Measurements from ENCODE around the gene PPP1R1C. TPM values are rescaled to one million over a fixed set of nuclear protein-coding genes. Genes with fewer than 3 reads are reported as not detected.

The PPP1R1C gene
- polyA plus RNA-seq, 6 donors from 2014 or later, result not detected

DNA sequence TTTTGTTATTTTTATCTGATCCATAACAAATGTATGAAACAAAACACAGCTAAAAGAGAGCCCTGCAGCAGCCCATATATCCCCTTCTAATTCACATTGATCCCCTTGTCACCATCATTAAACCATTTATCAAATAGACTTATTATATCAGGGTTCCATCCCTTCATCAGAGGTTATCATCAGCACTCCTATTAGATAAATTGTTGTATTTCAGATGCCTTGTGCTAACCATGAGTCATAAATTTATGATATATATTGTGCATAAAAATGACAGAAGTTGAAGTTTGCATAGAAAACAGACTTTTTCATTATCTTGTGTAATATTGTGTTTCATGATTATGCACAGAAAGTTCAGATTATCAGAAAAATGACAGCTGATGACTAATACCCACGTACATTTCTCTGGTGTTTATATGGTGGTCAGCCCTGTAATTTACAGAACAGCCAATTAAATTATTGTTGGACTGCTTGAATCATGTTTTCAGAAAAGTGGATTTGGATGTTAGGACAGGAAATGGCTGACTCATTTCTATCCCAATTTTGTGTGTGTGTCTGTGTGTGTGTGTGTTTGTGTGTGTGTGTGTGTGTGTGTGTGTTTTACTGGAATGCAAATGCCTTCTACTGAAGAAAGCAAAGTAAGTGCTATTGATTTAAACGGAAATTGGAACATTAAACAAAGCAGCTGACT is 80.9 kb downstream of the PPP1R1C start:
- H3K27ac Mint-ChIP-seq, result peak overlapping the region in 1 of 6 donors; percentile 22
- H3K27me3 Mint-ChIP-seq, result peaks cover 0 to 21% (median 5%) of the 10 kb centered on the region in 3 donors
- no peaks in the 10 kb centered on the region for H3K36me3 Mint-ChIP-seq
- ATAC-seq (ENCODE audit: low read depth in 2 of 2) (no peak), DNase-seq (no peak)
- H3K9me3 Mint-ChIP-seq, result no peaks in the 10 kb centered on the region
- no peak overlapping the region for H3K4me3 Mint-ChIP-seq
- H3K4me1 Mint-ChIP-seq, result no peaks in the 10 kb centered on the region

DNA sequence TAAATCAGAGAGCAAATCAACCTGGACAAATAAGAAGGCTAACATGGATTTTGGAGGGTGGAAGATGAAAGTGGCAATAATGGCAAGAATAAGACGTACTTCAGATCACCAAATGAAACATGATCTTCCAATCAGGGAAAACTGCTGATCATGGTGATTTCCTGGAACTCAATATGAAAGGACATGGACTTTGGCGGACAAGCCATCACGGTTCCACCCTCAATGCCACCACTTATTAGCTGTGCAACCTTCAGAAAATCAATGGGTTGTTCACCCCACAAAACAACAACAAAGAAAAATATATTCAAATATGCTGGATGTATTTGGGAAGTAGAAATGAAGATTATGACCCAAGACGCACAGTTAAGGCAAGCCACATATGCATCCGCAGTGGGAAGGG is 81.7 kb downstream of the PPP1R1C start:
- no peak overlapping the region for H3K4me3 Mint-ChIP-seq
- ATAC-seq (ENCODE audit: low read depth in 2 of 2) (no peak), DNase-seq (no peak)
- peaks cover 0 to 21% (median 5%) of the 10 kb centered on the region in 3 donors for H3K27me3 Mint-ChIP-seq
- H3K36me3 Mint-ChIP-seq, result no peaks in the 10 kb centered on the region
- no peaks in the 10 kb centered on the region for H3K9me3 Mint-ChIP-seq
- no peaks in the 10 kb centered on the region for H3K4me1 Mint-ChIP-seq
- no peak overlapping the region for H3K27ac Mint-ChIP-seq

GRCh38 chr2:182068811-182069210 is 83.2 kb downstream of the PPP1R1C start:
- no peaks in the 10 kb centered on the region for H3K4me1 Mint-ChIP-seq
- ATAC-seq (ENCODE audit: low read depth in 2 of 2), result no peak
- DNase-seq, result no peak
- peaks cover 0 to 21% (median 10%) of the 10 kb centered on the region in 3 donors for H3K27me3 Mint-ChIP-seq
- no peaks in the 10 kb centered on the region for H3K36me3 Mint-ChIP-seq
- no peak overlapping the region for H3K27ac Mint-ChIP-seq
- peak overlapping the region in 1 of 8 donors; percentile 43 for H3K4me3 Mint-ChIP-seq
- H3K9me3 Mint-ChIP-seq, result peaks cover 0 to 2% (median 0%) of the 10 kb centered on the region in 7 donors

- DNase-seq (no peak), ATAC-seq (ENCODE audit: low read depth in 2 of 2) (no peak)
- H3K27me3 Mint-ChIP-seq, result peaks cover 0 to 21% (median 10%) of the 10 kb centered on the region in 3 donors
- H3K36me3 Mint-ChIP-seq, result no peaks in the 10 kb centered on the region
- H3K4me1 Mint-ChIP-seq, result no peaks in the 10 kb centered on the region
- H3K4me3 Mint-ChIP-seq, result no peak overlapping the region
- no peak overlapping the region for H3K27ac Mint-ChIP-seq
- H3K9me3 Mint-ChIP-seq, result peaks cover 0 to 2% (median 0%) of the 10 kb centered on the region in 7 donors
Measured at GRCh38 chr2:182069416-182069815, 83.8 kb downstream of the PPP1R1C start.

- H3K4me1 Mint-ChIP-seq, result no peaks in the 10 kb centered on the region
- no peaks in the 10 kb centered on the region for H3K36me3 Mint-ChIP-seq
- DNase-seq, result no peak
- no peak for ATAC-seq (ENCODE audit: low read depth in 2 of 2)
- peaks cover 0 to 21% (median 10%) of the 10 kb centered on the region in 3 donors for H3K27me3 Mint-ChIP-seq
- H3K4me3 Mint-ChIP-seq, result no peak overlapping the region
- H3K27ac Mint-ChIP-seq, result no peak overlapping the region
- H3K9me3 Mint-ChIP-seq, result peaks cover 0 to 2% (median 0%) of the 10 kb centered on the region in 7 donors
Measured at GRCh38 chr2:182069908-182070307, 84.3 kb downstream of the PPP1R1C start.

DNA sequence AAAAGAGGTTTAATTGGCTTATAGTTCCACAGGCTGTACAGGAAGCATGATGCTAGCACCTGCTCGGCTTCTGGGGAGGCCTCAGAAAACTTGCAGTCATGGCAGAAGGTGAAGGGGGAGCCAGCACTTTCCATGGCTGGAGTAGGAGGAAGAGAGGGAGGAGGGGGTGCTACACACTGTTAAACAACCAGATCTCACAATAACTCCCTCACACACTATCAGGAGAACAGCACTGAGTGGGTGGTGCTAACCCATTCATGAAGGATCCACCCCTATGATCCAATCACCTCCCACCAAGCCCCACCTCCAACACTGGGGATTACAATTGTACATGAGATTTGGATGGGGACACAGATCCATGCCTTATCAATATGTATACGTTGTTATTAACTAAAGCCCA is 85.1 kb downstream of the PPP1R1C start:
- Mint-ChIP-seq H3K27ac (no peak overlapping the region), H3K4me3 (no peak overlapping the region), H3K4me1 (no peaks in the 10 kb centered on the region), H3K9me3 (peaks cover 0 to 2% (median 0%) of the 10 kb centered on the region in 7 donors), H3K27me3 (peaks cover 0 to 21% (median 10%) of the 10 kb centered on the region in 3 donors), H3K36me3 (no peaks in the 10 kb centered on the region)
- DNase-seq, result no peak
- ATAC-seq (ENCODE audit: low read depth in 2 of 2), result no peak

DNA sequence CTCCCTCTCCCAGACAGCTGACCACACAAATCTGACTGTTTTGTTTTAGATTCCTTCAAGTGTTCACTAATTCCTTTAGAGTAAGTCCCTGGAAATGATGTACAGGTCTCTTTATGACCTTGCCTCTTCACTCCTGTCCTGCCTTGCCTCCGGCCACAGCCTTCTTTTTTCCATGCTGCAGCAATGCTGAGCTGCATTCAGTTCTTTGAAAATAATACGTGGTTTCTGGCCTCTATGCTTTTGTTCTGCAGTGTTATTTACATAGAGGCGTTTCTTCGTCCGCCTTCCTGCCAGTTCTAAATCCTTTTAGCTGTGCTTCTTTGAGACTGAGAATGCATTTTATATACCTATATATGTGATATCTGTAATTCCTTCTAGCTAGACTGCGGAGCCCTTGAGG is 87.2 kb downstream of the PPP1R1C start:
- no peak for DNase-seq
- no peaks in the 10 kb centered on the region for H3K36me3 Mint-ChIP-seq
- ATAC-seq (ENCODE audit: low read depth in 2 of 2), result no peak
- H3K27ac Mint-ChIP-seq, result no peak overlapping the region
- peaks cover 0 to 2% (median 0%) of the 10 kb centered on the region in 7 donors for H3K9me3 Mint-ChIP-seq
- H3K4me1 Mint-ChIP-seq, result no peaks in the 10 kb centered on the region
- H3K27me3 Mint-ChIP-seq, result peaks cover 0 to 21% (median 10%) of the 10 kb centered on the region in 3 donors
- H3K4me3 Mint-ChIP-seq, result no peak overlapping the region

DNA sequence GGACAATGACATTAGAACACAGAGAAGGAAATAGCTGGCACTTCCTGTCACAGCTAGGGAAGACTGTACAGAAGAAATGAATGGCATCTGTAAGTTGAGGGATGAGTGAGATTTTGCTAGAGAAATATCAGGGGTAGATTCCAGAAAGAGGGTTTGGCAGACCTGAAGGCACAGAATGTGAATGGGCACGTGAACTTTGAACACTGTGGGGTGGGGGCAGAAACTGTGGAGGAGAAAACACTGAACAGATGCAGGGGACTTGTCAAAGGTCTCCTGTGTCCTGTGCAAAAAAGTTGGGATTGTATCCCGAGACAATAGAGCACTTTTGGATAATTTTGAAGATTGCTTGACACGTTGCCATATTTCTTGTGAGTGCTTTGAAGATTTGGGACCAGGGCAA is 88.0 kb downstream of the PPP1R1C start:
- Mint-ChIP-seq H3K27me3 (peaks cover 0 to 16% (median 10%) of the 10 kb centered on the region in 3 donors), H3K4me1 (no peaks in the 10 kb centered on the region), H3K36me3 (no peaks in the 10 kb centered on the region), H3K9me3 (peaks cover 0 to 2% (median 0%) of the 10 kb centered on the region in 7 donors), H3K4me3 (no peak overlapping the region), H3K27ac (no peak overlapping the region)
- DNase-seq (no peak), ATAC-seq (ENCODE audit: low read depth in 2 of 2) (no peak)

GRCh38 chr2:182077023-182077422 is 91.4 kb downstream of the PPP1R1C start:
- H3K36me3 Mint-ChIP-seq, result no peaks in the 10 kb centered on the region

GRCh38 chr2:182077448-182078142 is 91.9 kb downstream of the PPP1R1C start:
- Mint-ChIP-seq H3K4me3 (no peak overlapping the region), H3K9me3 (peaks cover 0 to 2% (median 0%) of the 10 kb centered on the region in 7 donors), H3K36me3 (no peaks in the 10 kb centered on the region), H3K4me1 (no peaks in the 10 kb centered on the region), H3K27me3 (peaks cover 0 to 5% (median 4%) of the 10 kb centered on the region in 3 donors), H3K27ac (no peak overlapping the region)
- ATAC-seq (ENCODE audit: low read depth in 2 of 2) (no peak), DNase-seq (peak; percentile 6)

More at GRCh38 chr2:182077023-182077422, 91.4 kb downstream of the PPP1R1C start:
- no peak for ATAC-seq (ENCODE audit: low read depth in 2 of 2)
- H3K27ac Mint-ChIP-seq, result no peak overlapping the region
- H3K27me3 Mint-ChIP-seq, result peaks cover 0 to 5% (median 4%) of the 10 kb centered on the region in 3 donors
- no peak overlapping the region for H3K4me3 Mint-ChIP-seq
- peaks cover 0 to 2% (median 0%) of the 10 kb centered on the region in 7 donors for H3K9me3 Mint-ChIP-seq
- H3K4me1 Mint-ChIP-seq, result no peaks in the 10 kb centered on the region
- DNase-seq, result no peak

DNA sequence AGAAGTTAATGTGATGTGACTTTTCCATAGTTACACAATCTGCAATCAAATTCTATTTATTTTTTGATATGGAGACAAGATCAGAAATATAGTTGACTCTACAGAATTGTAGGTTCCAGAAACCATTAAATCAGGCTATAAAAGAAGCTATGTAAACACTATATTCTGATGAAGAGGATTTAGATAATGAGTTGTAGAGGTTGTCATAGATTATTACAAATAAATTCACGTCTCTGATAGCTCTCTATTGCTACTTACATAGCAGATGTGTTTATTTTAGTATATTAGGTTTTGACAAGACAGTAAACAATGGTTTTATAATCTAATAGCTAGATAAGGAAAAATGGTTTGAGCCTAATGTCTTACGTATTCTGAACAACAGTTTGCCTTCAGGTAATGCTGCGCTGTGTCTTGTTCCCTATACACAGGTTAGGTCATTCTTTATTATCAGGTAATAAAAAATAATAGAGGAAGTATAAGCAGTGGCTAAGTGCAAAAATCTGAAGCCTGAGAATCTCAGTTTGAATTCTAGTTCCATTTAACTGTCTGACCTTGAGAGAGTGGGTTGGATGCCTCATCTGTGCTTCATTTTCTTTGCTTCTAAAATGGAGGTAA is 93.4 kb downstream of the PPP1R1C start:
- Mint-ChIP-seq H3K27me3 (peaks cover 0 to 4% (median 0%) of the 10 kb centered on the region in 3 donors), H3K4me1 (no peaks in the 10 kb centered on the region), H3K4me3 (no peak overlapping the region), H3K27ac (no peak overlapping the region), H3K9me3 (no peaks in the 10 kb centered on the region), H3K36me3 (no peaks in the 10 kb centered on the region)
- ATAC-seq (ENCODE audit: low read depth in 2 of 2) (no peak), DNase-seq (no peak)

DNA sequence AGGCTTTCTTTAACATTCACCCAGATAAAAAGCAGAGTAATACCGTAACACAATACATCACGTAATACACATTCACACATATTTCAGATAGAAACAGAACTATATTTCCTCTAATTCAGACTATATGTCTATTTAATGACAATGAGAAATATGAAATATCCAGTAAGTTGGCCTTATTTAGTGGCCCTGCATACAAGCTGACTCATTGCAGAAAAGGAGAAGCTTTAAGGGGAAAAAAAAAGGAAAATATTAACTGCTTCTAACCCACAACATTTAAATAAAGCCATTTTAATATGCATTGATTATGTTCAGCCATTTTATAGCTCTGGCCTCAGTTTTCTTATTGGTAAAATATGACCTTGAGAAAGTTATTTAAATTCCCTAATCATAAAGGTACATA is 94.8 kb downstream of the PPP1R1C start:
- Mint-ChIP-seq H3K4me3 (no peak overlapping the region), H3K36me3 (no peaks in the 10 kb centered on the region), H3K9me3 (no peaks in the 10 kb centered on the region), H3K27me3 (peaks cover 0 to 4% (median 0%) of the 10 kb centered on the region in 3 donors), H3K27ac (no peak overlapping the region), H3K4me1 (no peaks in the 10 kb centered on the region)
- no peak for ATAC-seq (ENCODE audit: low read depth in 2 of 2)
- DNase-seq, result no peak

DNA sequence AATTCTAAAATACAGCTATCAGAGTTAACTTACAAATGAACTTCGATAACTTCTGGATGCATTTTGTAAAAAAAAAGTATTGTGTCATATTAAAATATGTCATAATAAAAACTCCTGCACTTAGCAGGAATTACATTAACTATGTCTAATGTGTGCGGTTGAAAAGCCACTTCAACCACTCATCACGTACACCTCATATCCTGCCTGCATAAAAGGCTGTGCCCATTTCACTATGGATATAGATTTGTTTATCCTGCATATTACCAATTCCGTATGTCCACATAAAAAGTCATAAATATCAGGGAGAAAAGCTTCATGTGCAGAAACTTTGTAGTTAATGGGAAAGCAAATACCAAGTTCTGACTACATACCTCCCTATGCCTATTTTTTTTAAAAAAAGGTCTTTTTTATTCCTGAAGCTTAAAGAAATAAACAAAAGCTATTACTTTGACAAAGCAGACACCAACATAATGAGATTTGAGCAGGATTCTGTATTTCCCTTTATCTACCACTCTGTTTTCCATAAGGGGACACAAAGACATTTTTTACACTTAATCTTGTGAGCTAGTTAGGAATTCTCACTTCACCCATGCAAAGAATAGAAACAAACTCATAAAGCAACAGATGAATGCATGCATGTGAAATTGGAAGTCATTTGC is 96.1 kb downstream of the PPP1R1C start:
- Mint-ChIP-seq H3K4me3 (no peak overlapping the region), H3K9me3 (no peaks in the 10 kb centered on the region), H3K27ac (no peak overlapping the region), H3K27me3 (peaks cover 0 to 4% (median 0%) of the 10 kb centered on the region in 3 donors), H3K36me3 (no peaks in the 10 kb centered on the region), H3K4me1 (no peaks in the 10 kb centered on the region)
- ATAC-seq (ENCODE audit: low read depth in 2 of 2), result no peak
- DNase-seq, result no peak

Data from naive B cell (primary cell).